Smooth muscle cell of trachea (primary cell): ENCODE measurements around the gene OPRD1. TPM values are rescaled to one million over a fixed set of nuclear protein-coding genes. Genes with fewer than 3 reads are reported as not detected.

Experiments
- total RNA-seq: library from RNA; depleted of rRNA; stranded (reverse); fragments of >200 nt; gene quantifications from 2 replicates; pipeline ENCODE4 v1.2.1, GENCODE V29; 2014

Gene OPRD1
- under 0.01 TPM in 1 of 2 replicates, not detected in the other for total RNA-seq

GRCh38 chr1:28811766-28812668, at the start of gene OPRD1:
OPRD1 (plus strand) TSS chr1:28812170; CDS start chr1:28812384, 214 bp downstream.

GRCh38 chr1:28914228-28915030, 102.5 kb downstream of the OPRD1 start, which contains the start of gene EPB41:
EPB41 (plus strand) TSS chr1:28914569; CDS start chr1:28987438, 72,869 bp downstream.

Other genes starting within 250 kb of the OPRD1 start
- gene RAB42, start 219.9 kb upstream of the OPRD1 start, total RNA-seq, result 10.6 and 12.2 TPM in 2 replicates
- 38.0 and 38.5 TPM in 2 replicates for gene TAF12, start 169.1 kb upstream of the OPRD1 start, total RNA-seq
- not detected in 2 replicates for gene RNU11, start 163.6 kb upstream of the OPRD1 start, total RNA-seq
- gene GMEB1, start 143.4 kb upstream of the OPRD1 start, total RNA-seq, result 6.9 and 9.0 TPM in 2 replicates
- gene YTHDF2, start 75.2 kb upstream of the OPRD1 start, total RNA-seq, result 58.9 and 61.7 TPM in 2 replicates
- 6.7 and 15.9 TPM in 2 replicates for gene EPB41, start 102.4 kb downstream of the OPRD1 start, total RNA-seq